Gastroesophageal sphincter (tissue), 3 donors: ENCODE data around the gene ITM2C.

Experiments
- CTCF ChIP-seq, 4 experiments: fragments of 200-600 bp in 2 of 4; fragments of 450-650 bp in 2 of 4; sonication (generic) in 1 of 4; IDR thresholded peaks; one replicate each; pipeline ENCODE4 v1.5.1; 2017 to 2019; ENCODE audit warnings: antibody characterized with exemption in 4 of 4, mild to moderate bottlenecking in 2 of 4, moderate library complexity in 2 of 4
- EP300 ChIP-seq: sonication (generic); formaldehyde crosslinking; IDR thresholded peaks from one replicate; pipeline ENCODE4 v1.6.1; 2017; ENCODE audit warnings: antibody characterized with exemption, mild to moderate bottlenecking
- POLR2A ChIP-seq, 2 donors: fragments of 450-650 bp; IDR thresholded peaks; one replicate each; pipeline ENCODE4 v1.6.1; 2017; ENCODE audit warnings: antibody characterized with exemption in 2 of 2, mild to moderate bottlenecking in 2 of 2, moderate library complexity in 1 of 2

- TF ChIP-seq POLR2A (IDR thresholded peaks at IDR 0.05), result no peak
- no peak for TF ChIP-seq CTCF (IDR thresholded peaks at IDR 0.05)
- no peak for TF ChIP-seq EP300
These were observed 33.4 kb downstream of the ITM2C start for GRCh38 chr2:230898016-230898712.
